GM12891 (cell line): ENCODE data around the gene ZNF385A.

Experiments used
- POLR2A ChIP-seq: IDR thresholded peaks from 2 replicates; pipeline ENCODE4 v1.6.1; 2011; ENCODE audit warnings: low read depth, low read length, control low read depth
- POLR2AphosphoS5 ChIP-seq: IDR thresholded peaks from 2 replicates; pipeline ENCODE4 v1.6.1; 2011; ENCODE audit warnings: low read depth, low read length, control low read depth
- SPI1 ChIP-seq: IDR thresholded peaks from 2 replicates; pipeline ENCODE4 v1.6.1; 2011; ENCODE audit warnings: low read depth, low read length, control low read depth
- TAF1 ChIP-seq: IDR thresholded peaks from 2 replicates; pipeline ENCODE4 v1.6.1; 2011; ENCODE audit warnings: low read depth, low read length, control low read depth

DNA sequence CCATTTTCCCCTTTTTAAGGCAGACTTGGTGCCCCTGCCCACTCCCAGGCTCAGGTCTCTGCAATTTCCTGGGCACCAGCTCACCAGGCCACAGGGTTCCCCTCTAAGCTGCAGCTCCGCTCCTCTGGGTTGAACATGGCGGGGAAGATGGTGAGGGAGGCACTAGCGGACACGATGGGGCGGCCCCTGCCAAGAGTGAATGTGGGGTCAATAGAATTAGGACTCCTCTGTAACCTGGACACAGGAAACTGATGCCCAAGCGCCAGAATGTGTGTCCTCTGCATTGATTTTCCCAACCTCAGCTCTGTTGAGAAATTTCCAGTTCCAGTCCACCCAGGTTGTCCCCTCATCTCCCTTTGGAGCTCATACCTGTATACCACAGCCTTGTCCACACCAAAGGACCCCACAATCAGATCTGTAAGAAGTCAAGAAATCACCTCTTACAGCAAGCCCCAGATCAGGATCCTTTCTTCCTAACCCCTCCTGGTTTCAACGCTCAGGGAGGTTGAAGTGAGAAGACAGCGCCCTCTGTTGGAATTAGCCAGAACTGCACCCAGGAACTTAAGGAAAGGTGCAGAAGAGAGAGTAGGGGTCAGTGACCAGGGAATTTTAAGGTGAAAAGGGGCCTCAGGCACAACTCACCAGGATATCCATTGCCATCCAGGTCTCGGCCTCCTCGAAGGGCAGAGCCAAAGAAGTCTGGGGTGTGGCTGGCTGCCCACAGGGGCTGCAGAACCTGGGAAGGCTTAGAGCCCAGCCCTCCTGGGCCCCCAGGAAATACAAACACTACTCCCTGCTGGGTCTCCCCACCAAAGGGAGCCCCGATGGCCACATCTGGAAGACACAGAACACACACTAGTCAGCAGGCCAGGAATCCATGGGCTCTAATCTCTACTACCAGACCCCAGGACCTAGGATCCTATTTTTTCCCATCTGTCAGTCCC lies 19.8 kb upstream of the ZNF385A start:
- no peak for TF ChIP-seq TAF1
- no peak for TF ChIP-seq POLR2AphosphoS5
- TF ChIP-seq POLR2A: no peak
- TF ChIP-seq SPI1: no peak
